Right cardiac atrium (tissue), 5 donors: ENCODE results near the gene LRRC8B. TPM values are rescaled to one million over a fixed set of nuclear protein-coding genes. Genes with fewer than 3 reads are reported as not detected.

ENCODE experiments used
- ATAC-seq, 2 donors: fragments of 200-7000 bp; cut with Tn5 transposase; one replicate each; pipeline versions ENCODE4 v1.8.0 to v1.9.1; 2020; ENCODE audit warnings: moderate library complexity in 2 of 2, mild to moderate bottlenecking in 1 of 2
- DNase-seq, 3 donors: peaks; one replicate each; pipeline ENCODE4 v3.0.0-alpha.2; 2020
- H3K27ac ChIP-seq: one replicate; pipeline ENCODE4 v1.5.1; 2013; ENCODE audit warnings: mild to moderate bottlenecking, low read length, control low read depth, moderate library complexity
- H3K27me3 ChIP-seq: one replicate; pipeline ENCODE4 v1.6.1; 2013; ENCODE audit not compliant: control insufficient read depth, insufficient read depth
- H3K4me1 ChIP-seq: one replicate; pipeline ENCODE4 v1.6.1; 2013; ENCODE audit warnings: low read length; ENCODE audit not compliant: control insufficient read depth, insufficient read depth
- H3K4me3 ChIP-seq: one replicate; pipeline ENCODE4 v1.5.1; 2013; ENCODE audit warnings: low read length, control low read depth
- H3K9me3 ChIP-seq: one replicate; pipeline ENCODE4 v1.6.1; 2013; ENCODE audit warnings: low read length; ENCODE audit not compliant: control insufficient read depth
- WGBS: extraction: QIAGEN DNeasy Blood & Tissue Kit; methylation state at CpG from one replicate; pipeline ENCODE4 v1.1.7; 2013; 5-methylcytosine and 5-hydroxymethylcytosine counted together
- intact Hi-C, 4 donors: fragments of 100-400 bp; cut with DNase I; formaldehyde crosslinking; loops; one replicate each; pipeline versions ENCODE4 v1.11.0 to v1.14.0; 2022 to 2023
- polyA plus RNA-seq: library from polyadenylated mRNA; stranded (reverse); fragments of 200-250 nt; gene quantifications from one replicate; pipeline ENCODE4 v1.2.3, GENCODE V29; 2013
- total RNA-seq, 4 donors: library from RNA; stranded (reverse); fragmentation: NEBNext Ultra II Directional; extraction: Animal tissue kit (Norgen Biotek cat#: 25700); gene quantifications; one replicate each; pipeline ENCODE4 v1.2.1, GENCODE V29; 2021
- donor health status: healthy with polysubstance abuse.
- donor health status: DM: no; HTN: yes; CAD: no.
- donor health status: DM: no; HTN: no; CAD: no.
- donor health status: DM: no; HTN: yes; CAD: no; lungs with severe emphysema.
- donor health status: DM: yes; HTN: yes; CAD: no.

Gene LRRC8B
- total and polyA plus RNA-seq, 5 donors = 1.4 to 5.6 (median 5.1) TPM

GRCh38 chr1:89635825-89636815 lies 111.5 kb downstream of the LRRC8B start:
- H3K9me3 ChIP-seq = no peaks in the 10 kb centered on the region
- no peaks in the 10 kb centered on the region for H3K27me3 ChIP-seq
- 52% methylated on average over 6 of the region's 6 CpGs for WGBS
- H3K27ac ChIP-seq = no peak overlapping the region
- ATAC-seq = no peak
- no peak overlapping the region for H3K4me3 ChIP-seq
- DNase-seq = no peak
- H3K4me1 ChIP-seq = no peaks in the 10 kb centered on the region
- intact Hi-C loops = loop anchor here in 2 of 4 donors (10.0 kb wide), 2 partner anchors 69 to 129 kb away; no protein-coding TSS in a partner anchor

GRCh38 chr1:89637496-89637895 lies 112.9 kb downstream of the LRRC8B start:
- intact Hi-C loops = loop anchor here in 2 of 4 donors (10.0 kb wide), 2 partner anchors 67 to 127 kb away; no protein-coding TSS in a partner anchor
- Histone ChIP-seq H3K27ac (no peak overlapping the region), H3K4me1 (no peaks in the 10 kb centered on the region), H3K4me3 (no peak overlapping the region), H3K9me3 (no peaks in the 10 kb centered on the region), H3K27me3 (no peaks in the 10 kb centered on the region)
- no peak for ATAC-seq
- DNase-seq = no peak

- H3K4me1 ChIP-seq = peaks cover 3% of the 10 kb centered on the region
- intact Hi-C loops = no loop called here
These were observed 115.8 kb downstream of the LRRC8B start for GRCh38 chr1:89640440-89640839.

GRCh38 chr1:89641781-89642180 lies 117.2 kb downstream of the LRRC8B start:
- intact Hi-C loops = no loop called here
- Histone ChIP-seq H3K27ac (no peak overlapping the region), H3K4me3 (no peak overlapping the region), H3K4me1 (peaks cover 3% of the 10 kb centered on the region), H3K27me3 (no peaks in the 10 kb centered on the region), H3K9me3 (no peaks in the 10 kb centered on the region)
- 87% methylated on average over 4 of the region's 4 CpGs for WGBS
- DNase-seq (no peak), ATAC-seq (no peak)

More at GRCh38 chr1:89640440-89640839, 115.8 kb downstream of the LRRC8B start:
- DNase-seq = no peak
- H3K9me3 ChIP-seq = no peaks in the 10 kb centered on the region
- no peak overlapping the region for H3K27ac ChIP-seq
- H3K4me3 ChIP-seq = no peak overlapping the region
- no peaks in the 10 kb centered on the region for H3K27me3 ChIP-seq
- no peak for ATAC-seq

- no peak for DNase-seq
- no peak for ATAC-seq
- no peak overlapping the region for H3K4me3 ChIP-seq
- intact Hi-C loops = no loop called here
- no peaks in the 10 kb centered on the region for H3K9me3 ChIP-seq
- 71% methylated on average over 2 of the region's 2 CpGs for WGBS
- peaks cover 3% of the 10 kb centered on the region for H3K4me1 ChIP-seq
- no peaks in the 10 kb centered on the region for H3K27me3 ChIP-seq
- H3K27ac ChIP-seq = no peak overlapping the region
These were observed 118.9 kb downstream of the LRRC8B start for GRCh38 chr1:89643577-89643976.

GRCh38 chr1:89644119-89644814 lies 119.6 kb downstream of the LRRC8B start:
- Histone ChIP-seq H3K9me3 (no peaks in the 10 kb centered on the region), H3K4me1 (peaks cover 3% of the 10 kb centered on the region), H3K4me3 (no peak overlapping the region), H3K27ac (no peak overlapping the region), H3K27me3 (no peaks in the 10 kb centered on the region)
- ATAC-seq (no peak), DNase-seq (no peak)
- intact Hi-C loops = no loop called here
- WGBS = 78% methylated on average over 9 of the region's 9 CpGs

- ATAC-seq = no peak
- intact Hi-C loops = no loop called here
- H3K9me3 ChIP-seq = no peaks in the 10 kb centered on the region
- no peak overlapping the region for H3K4me3 ChIP-seq
- peaks cover 3% of the 10 kb centered on the region for H3K4me1 ChIP-seq
- 57% methylated on average over 1 of the region's 1 CpG for WGBS
- no peak overlapping the region for H3K27ac ChIP-seq
- H3K27me3 ChIP-seq = no peaks in the 10 kb centered on the region
- DNase-seq = no peak
These were observed 121.6 kb downstream of the LRRC8B start for GRCh38 chr1:89646259-89646658.

Other genes with a start within 250 kb of the LRRC8B start
- gene GBP6, start 160.8 kb upstream of the LRRC8B start, total RNA-seq = under 1 TPM in 3 of 4 donors, not detected in 1; 0.09 to 0.23 (median 0.14) TPM
- gene GBP6, start 160.8 kb upstream of the LRRC8B start, polyA plus RNA-seq = 0.05 TPM
- gene LRRC8C, start 108.3 kb downstream of the LRRC8B start, total RNA-seq = 10 to 100 TPM in 1 of 4 donors, 1 to 10 TPM in 3; 5.9 to 10.6 (median 6.9) TPM
- 3.6 TPM for gene LRRC8C, start 108.3 kb downstream of the LRRC8B start, polyA plus RNA-seq